ENCODE results near the gene TPMT. TPM values are rescaled to one million over a fixed set of nuclear protein-coding genes. Genes with fewer than 3 reads are reported as not detected.

Gene TPMT
- total RNA-seq, 4 donors from 2014 or later = 5.9 to 9.5 (median 7.9) TPM

GRCh38 chr6:18099511-18099910 is 55.4 kb downstream of the TPMT start:
- intact Hi-C loops (cut with DNase I; ENCODE audit: low total_unique reads) (no loop called here), in situ Hi-C loops (cut with MboI; ENCODE audit: low sequenced_read_pairs in 4 of 4) (no loop called here)
- Histone ChIP-seq H3K4me3 (no peak overlapping the region), H3K9me3 (no peaks in the 10 kb centered on the region), H3K36me3 (no peaks in the 10 kb centered on the region), H3K4me1 (peaks cover 8 to 13% of the 10 kb centered on the region in 2 donors), H3K27me3 (no peaks in the 10 kb centered on the region), H3K27ac (no peak overlapping the region)
- no peak for TF ChIP-seq POLR2A (IDR thresholded peaks at IDR 0.05)
- no peak for DNase-seq
- ATAC-seq = no peak

GRCh38 chr6:18096423-18096822 is 58.5 kb downstream of the TPMT start:
- no peak for ATAC-seq
- Histone ChIP-seq H3K27ac (no peak overlapping the region), H3K9me3 (no peaks in the 10 kb centered on the region), H3K4me3 (no peak overlapping the region), H3K4me1 (no peaks in the 10 kb centered on the region), H3K36me3 (no peaks in the 10 kb centered on the region), H3K27me3 (no peaks in the 10 kb centered on the region)
- in situ Hi-C loops (cut with MboI; ENCODE audit: low sequenced_read_pairs in 4 of 4) (no loop called here), intact Hi-C loops (cut with DNase I; ENCODE audit: low total_unique reads) (no loop called here)
- TF ChIP-seq POLR2A (IDR thresholded peaks at IDR 0.05) (no peak), CTCF (IDR thresholded peaks at IDR 0.05 in 4 of 5, conservative IDR thresholded peaks at IDR 0.05 in 1 of 5) (no peak)
- no peak for DNase-seq

- TF ChIP-seq CTCF (IDR thresholded peaks at IDR 0.05 in 4 of 5, conservative IDR thresholded peaks at IDR 0.05 in 1 of 5) (no peak), POLR2A (IDR thresholded peaks at IDR 0.05) (no peak)
- no peaks in the 10 kb centered on the region for H3K4me1 ChIP-seq
- DNase-seq = no peak
- ATAC-seq = no peak
- no peak overlapping the region for H3K4me3 ChIP-seq
- H3K9me3 ChIP-seq = no peaks in the 10 kb centered on the region
- in situ Hi-C loops (cut with MboI; ENCODE audit: low sequenced_read_pairs in 4 of 4) = no loop called here
- H3K27ac ChIP-seq = no peak overlapping the region
- H3K36me3 ChIP-seq = no peaks in the 10 kb centered on the region
- intact Hi-C loops (cut with DNase I; ENCODE audit: low total_unique reads) = no loop called here
- no peaks in the 10 kb centered on the region for H3K27me3 ChIP-seq
These were observed 63.5 kb downstream of the TPMT start for GRCh38 chr6:18091382-18091781.

GRCh38 chr6:18090349-18090786 is 64.5 kb downstream of the TPMT start:
- H3K36me3 ChIP-seq = no peaks in the 10 kb centered on the region
- no peak for TF ChIP-seq POLR2A (IDR thresholded peaks at IDR 0.05)
- TF ChIP-seq CTCF (IDR thresholded peaks at IDR 0.05 in 4 of 5, conservative IDR thresholded peaks at IDR 0.05 in 1 of 5) = no peak
- H3K4me3 ChIP-seq = no peak overlapping the region
- ATAC-seq (no peak), DNase-seq (no peak)
- in situ Hi-C loops (cut with MboI; ENCODE audit: low sequenced_read_pairs in 4 of 4) = no loop called here
- no peaks in the 10 kb centered on the region for H3K9me3 ChIP-seq
- no peak overlapping the region for H3K27ac ChIP-seq
- H3K4me1 ChIP-seq = no peaks in the 10 kb centered on the region
- H3K27me3 ChIP-seq = no peaks in the 10 kb centered on the region
- intact Hi-C loops (cut with DNase I; ENCODE audit: low total_unique reads) = no loop called here

GRCh38 chr6:18088419-18089296 is 66.2 kb downstream of the TPMT start:
- DNase-seq = no peak
- intact Hi-C loops (cut with DNase I; ENCODE audit: low total_unique reads) = no loop called here
- Histone ChIP-seq H3K4me3 (no peak overlapping the region), H3K4me1 (no peaks in the 10 kb centered on the region), H3K27me3 (no peaks in the 10 kb centered on the region), H3K9me3 (no peaks in the 10 kb centered on the region), H3K36me3 (no peaks in the 10 kb centered on the region), H3K27ac (no peak overlapping the region)
- ATAC-seq = no peak
- TF ChIP-seq POLR2A (IDR thresholded peaks at IDR 0.05) (no peak), CTCF (IDR thresholded peaks at IDR 0.05 in 4 of 5, conservative IDR thresholded peaks at IDR 0.05 in 1 of 5) (no peak)
- in situ Hi-C loops (cut with MboI; ENCODE audit: low sequenced_read_pairs in 4 of 4) = no loop called here
